ENCODE data around the gene HSPB7. TPM values are rescaled to one million over a fixed set of nuclear protein-coding genes. Genes with fewer than 3 reads are reported as not detected.
A peak's percentile ranks its signal among the peaks of the same experiment; 100 is the strongest.

The HSPB7 gene
- total RNA-seq, 1 experiment from 2014 or later, result not detected

GRCh38 chr1:16050328-16050727 is 32.5 kb upstream of the HSPB7 start:
- Histone ChIP-seq H2BK5ac (ENCODE audit: insufficient read length, low read length) (no peak overlapping the region), H3T11ph (ENCODE audit: low read length) (no peak overlapping the region), H3K79me2 (ENCODE audit: insufficient read depth, low read length) (no peaks in the 10 kb centered on the region), H3K4ac (ENCODE audit: low read depth, low read length) (no peak overlapping the region), H4K91ac (ENCODE audit: insufficient read length, low read depth, low read length) (no peak overlapping the region), H3K56ac (ENCODE audit: insufficient read length, low read depth, low read length) (no peak overlapping the region), H3K27ac (ENCODE audit: insufficient read length, low read depth, low read length) (no peak overlapping the region), H3K4me1 (ENCODE audit: insufficient read depth, low read length) (peaks cover 2% of the 10 kb centered on the region; the same call in 1 of the 2 replicates), H2BK120ac (ENCODE audit: low read depth, low read length, poor library complexity, severe bottlenecking) (no peak overlapping the region), H3K14ac (ENCODE audit: insufficient read depth, low read length) (peak overlapping the region; percentile 61; the same call in 1 of the 2 replicates), H3K79me1 (ENCODE audit: insufficient read depth, low read depth, low read length, poor library complexity, severe bottlenecking) (no peaks in the 10 kb centered on the region), H2AFZ (ENCODE audit: low read length) (no peak overlapping the region), H2BK12ac (ENCODE audit: insufficient read length, low read depth, low read length) (no peak overlapping the region), H3K18ac (ENCODE audit: insufficient read length, low read depth, low read length) (peak overlapping the region; percentile 23), H3K23me2 (ENCODE audit: insufficient read length, low read depth, low read length, poor library complexity, severe bottlenecking) (no peaks in the 10 kb centered on the region), H4K5ac (ENCODE audit: insufficient read length, low read depth, low read length) (no peak overlapping the region), H3K4me2 (ENCODE audit: insufficient read depth, insufficient read length, low read length) (no peak overlapping the region), H3K23ac (ENCODE audit: insufficient read length, low read depth, low read length) (no peak overlapping the region), H2AK5ac (ENCODE audit: insufficient read length, low read length) (no peak overlapping the region), H4K8ac (replicated peaks; ENCODE audit: insufficient read length, low read depth, low read length) (no peak overlapping the region), H4K20me1 (ENCODE audit: control insufficient read depth, insufficient read depth, insufficient read length) (no peaks in the 10 kb centered on the region), H3K27me3 (ENCODE audit: insufficient read depth, low read length) (no peaks in the 10 kb centered on the region), H2BK15ac (ENCODE audit: low read depth, low read length) (no peak overlapping the region), H3K9ac (ENCODE audit: extremely low read depth, insufficient read length, low read length) (no peak overlapping the region), H3K9me3 (ENCODE audit: control insufficient read depth, low read depth, low read length) (no peaks in the 10 kb centered on the region), H2BK20ac (ENCODE audit: low read depth, low read length, poor library complexity, severe bottlenecking) (no peak overlapping the region)
- no CpG with 5 or more reads among the region's 7 CpGs for WGBS (ENCODE audit: extremely low coverage, insufficient read length, low lambda C conversion rate)
- Mint-ChIP-seq H3K27me3 (ENCODE audit: low read depth) (peaks cover 19% of the 10 kb centered on the region), H3K36me3 (ENCODE audit: insufficient read depth in 1 of 3, low read depth in 3 of 3) (no peaks in the 10 kb centered on the region), H3K9me3 (no peaks in the 10 kb centered on the region), H3K4me3 (no peak overlapping the region), H3K27ac (no peak overlapping the region; a peak in 2 of 7 replicates), H3K4me1 (peaks cover 19 to 26% of the 10 kb centered on the region in 2 experiments)
- DNase-seq, result no peak
- no peak for TF ChIP-seq CTCF (conservative IDR thresholded peaks at IDR 0.05)
